H1 (cell line): ENCODE results near the gene INPP5E. TPM values are rescaled to one million over a fixed set of nuclear protein-coding genes. Genes with fewer than 3 reads are reported as not detected.

Source experiments
- POLR2AphosphoS5 ChIP-seq: IDR thresholded peaks from 2 replicates; pipeline ENCODE4 v1.6.1; 2011; ENCODE audit warnings: low read depth, low read length
- polyA plus RNA-seq, 7 experiments: library from polyadenylated mRNA; depleted of rRNA in 3 of 7; stranded (reverse) in 5 of 7; unstranded in 2 of 7; fragments of >200 nt in 5 of 7; fragments of 200-250 nt in 2 of 7; gene quantifications; 1 replicate in 5 of 7; 2 replicates in 1 of 7; 4 replicates in 1 of 7; pipeline versions ENCODE4 v1.2.1 to v1.2.3, GENCODE V29; 2011 to 2013; ENCODE audit warnings: missing spikeins in 2 of 7, mixed read lengths in 2 of 7
- total RNA-seq: library from RNA; stranded (reverse); fragmentation: NEBNext Ultra II Directional; extraction: Animal tissue kit (Norgen Biotek cat#: 25700); gene quantifications from 2 replicates; pipeline ENCODE4 v1.2.1, GENCODE V29; 2021
- TF ChIP-seq, protein P1 (sequence below): fragments of 300-600 bp; sonication (generic); IDR thresholded peaks from 2 replicates; pipeline ENCODE4 v1.7.1; 2012; ENCODE audit warnings: low read length, moderate library complexity, mild to moderate bottlenecking, inconsistent platforms; ENCODE audit not compliant: insufficient replicate concordance

Gene INPP5E
- total and polyA plus RNA-seq, 2 of the 8 experiments (the other 6 are each of a cell fraction or from before 2014, with no cell fraction given) = 8.7 to 11.3 TPM

DNA sequence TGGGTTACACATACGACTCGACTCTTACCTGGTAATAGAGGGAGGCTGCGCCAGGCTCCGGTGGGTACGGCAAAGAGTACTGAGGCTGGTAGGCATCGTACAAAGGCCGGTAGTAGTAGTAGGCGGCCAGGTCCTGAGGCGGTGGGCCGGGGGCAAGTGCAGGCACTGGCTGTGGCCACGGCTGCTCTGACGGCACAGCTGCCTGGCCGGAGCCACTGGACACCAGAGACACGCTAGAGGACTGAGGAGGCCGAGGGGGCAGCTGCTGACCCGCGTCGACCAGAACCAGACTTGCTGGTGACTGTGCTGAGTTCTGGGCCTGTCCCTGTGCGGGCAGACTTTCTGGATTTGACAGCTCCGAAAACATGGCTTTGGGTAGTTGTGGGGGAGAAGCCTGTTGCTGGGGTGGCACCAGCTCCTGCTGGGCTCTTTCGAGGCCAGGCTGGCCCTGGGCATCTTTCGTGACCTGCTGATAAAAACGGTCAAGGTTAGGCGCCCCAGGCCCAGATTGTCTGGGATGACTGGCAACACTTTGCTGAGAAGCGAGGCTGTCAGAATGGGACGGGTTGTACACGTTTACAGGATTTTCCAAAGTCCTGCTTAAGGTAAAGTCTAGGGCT is 34.5 kb upstream of the INPP5E start (continued):
- TF ChIP-seq, protein P1, sequence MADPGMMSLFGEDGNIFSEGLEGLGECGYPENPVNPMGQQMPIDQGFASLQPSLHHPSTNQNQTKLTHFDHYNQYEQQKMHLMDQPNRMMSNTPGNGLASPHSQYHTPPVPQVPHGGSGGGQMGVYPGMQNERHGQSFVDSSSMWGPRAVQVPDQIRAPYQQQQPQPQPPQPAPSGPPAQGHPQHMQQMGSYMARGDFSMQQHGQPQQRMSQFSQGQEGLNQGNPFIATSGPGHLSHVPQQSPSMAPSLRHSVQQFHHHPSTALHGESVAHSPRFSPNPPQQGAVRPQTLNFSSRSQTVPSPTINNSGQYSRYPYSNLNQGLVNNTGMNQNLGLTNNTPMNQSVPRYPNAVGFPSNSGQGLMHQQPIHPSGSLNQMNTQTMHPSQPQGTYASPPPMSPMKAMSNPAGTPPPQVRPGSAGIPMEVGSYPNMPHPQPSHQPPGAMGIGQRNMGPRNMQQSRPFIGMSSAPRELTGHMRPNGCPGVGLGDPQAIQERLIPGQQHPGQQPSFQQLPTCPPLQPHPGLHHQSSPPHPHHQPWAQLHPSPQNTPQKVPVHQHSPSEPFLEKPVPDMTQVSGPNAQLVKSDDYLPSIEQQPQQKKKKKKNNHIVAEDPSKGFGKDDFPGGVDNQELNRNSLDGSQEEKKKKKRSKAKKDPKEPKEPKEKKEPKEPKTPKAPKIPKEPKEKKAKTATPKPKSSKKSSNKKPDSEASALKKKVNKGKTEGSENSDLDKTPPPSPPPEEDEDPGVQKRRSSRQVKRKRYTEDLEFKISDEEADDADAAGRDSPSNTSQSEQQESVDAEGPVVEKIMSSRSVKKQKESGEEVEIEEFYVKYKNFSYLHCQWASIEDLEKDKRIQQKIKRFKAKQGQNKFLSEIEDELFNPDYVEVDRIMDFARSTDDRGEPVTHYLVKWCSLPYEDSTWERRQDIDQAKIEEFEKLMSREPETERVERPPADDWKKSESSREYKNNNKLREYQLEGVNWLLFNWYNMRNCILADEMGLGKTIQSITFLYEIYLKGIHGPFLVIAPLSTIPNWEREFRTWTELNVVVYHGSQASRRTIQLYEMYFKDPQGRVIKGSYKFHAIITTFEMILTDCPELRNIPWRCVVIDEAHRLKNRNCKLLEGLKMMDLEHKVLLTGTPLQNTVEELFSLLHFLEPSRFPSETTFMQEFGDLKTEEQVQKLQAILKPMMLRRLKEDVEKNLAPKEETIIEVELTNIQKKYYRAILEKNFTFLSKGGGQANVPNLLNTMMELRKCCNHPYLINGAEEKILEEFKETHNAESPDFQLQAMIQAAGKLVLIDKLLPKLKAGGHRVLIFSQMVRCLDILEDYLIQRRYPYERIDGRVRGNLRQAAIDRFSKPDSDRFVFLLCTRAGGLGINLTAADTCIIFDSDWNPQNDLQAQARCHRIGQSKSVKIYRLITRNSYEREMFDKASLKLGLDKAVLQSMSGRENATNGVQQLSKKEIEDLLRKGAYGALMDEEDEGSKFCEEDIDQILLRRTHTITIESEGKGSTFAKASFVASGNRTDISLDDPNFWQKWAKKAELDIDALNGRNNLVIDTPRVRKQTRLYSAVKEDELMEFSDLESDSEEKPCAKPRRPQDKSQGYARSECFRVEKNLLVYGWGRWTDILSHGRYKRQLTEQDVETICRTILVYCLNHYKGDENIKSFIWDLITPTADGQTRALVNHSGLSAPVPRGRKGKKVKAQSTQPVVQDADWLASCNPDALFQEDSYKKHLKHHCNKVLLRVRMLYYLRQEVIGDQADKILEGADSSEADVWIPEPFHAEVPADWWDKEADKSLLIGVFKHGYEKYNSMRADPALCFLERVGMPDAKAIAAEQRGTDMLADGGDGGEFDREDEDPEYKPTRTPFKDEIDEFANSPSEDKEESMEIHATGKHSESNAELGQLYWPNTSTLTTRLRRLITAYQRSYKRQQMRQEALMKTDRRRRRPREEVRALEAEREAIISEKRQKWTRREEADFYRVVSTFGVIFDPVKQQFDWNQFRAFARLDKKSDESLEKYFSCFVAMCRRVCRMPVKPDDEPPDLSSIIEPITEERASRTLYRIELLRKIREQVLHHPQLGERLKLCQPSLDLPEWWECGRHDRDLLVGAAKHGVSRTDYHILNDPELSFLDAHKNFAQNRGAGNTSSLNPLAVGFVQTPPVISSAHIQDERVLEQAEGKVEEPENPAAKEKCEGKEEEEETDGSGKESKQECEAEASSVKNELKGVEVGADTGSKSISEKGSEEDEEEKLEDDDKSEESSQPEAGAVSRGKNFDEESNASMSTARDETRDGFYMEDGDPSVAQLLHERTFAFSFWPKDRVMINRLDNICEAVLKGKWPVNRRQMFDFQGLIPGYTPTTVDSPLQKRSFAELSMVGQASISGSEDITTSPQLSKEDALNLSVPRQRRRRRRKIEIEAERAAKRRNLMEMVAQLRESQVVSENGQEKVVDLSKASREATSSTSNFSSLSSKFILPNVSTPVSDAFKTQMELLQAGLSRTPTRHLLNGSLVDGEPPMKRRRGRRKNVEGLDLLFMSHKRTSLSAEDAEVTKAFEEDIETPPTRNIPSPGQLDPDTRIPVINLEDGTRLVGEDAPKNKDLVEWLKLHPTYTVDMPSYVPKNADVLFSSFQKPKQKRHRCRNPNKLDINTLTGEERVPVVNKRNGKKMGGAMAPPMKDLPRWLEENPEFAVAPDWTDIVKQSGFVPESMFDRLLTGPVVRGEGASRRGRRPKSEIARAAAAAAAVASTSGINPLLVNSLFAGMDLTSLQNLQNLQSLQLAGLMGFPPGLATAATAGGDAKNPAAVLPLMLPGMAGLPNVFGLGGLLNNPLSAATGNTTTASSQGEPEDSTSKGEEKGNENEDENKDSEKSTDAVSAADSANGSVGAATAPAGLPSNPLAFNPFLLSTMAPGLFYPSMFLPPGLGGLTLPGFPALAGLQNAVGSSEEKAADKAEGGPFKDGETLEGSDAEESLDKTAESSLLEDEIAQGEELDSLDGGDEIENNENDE = no peak
- TF ChIP-seq POLR2AphosphoS5 = peak; percentile 32; the same call in 1 of the 2 replicates
